Fibroblast of the conjunctiva (primary cell): Measurements from ENCODE around the gene DDX41.
"Not testable (repeated sequence)": the region's sequence is repeated elsewhere in the genome, so short reads cannot be mapped to it uniquely, and the experiment has no call there.

Experiments
- DNase-seq: peaks from one replicate; pipeline ENCODE4 v3.0.0-alpha.2; 2010; ENCODE audit warnings: low read depth

Gene DDX41

DNA sequence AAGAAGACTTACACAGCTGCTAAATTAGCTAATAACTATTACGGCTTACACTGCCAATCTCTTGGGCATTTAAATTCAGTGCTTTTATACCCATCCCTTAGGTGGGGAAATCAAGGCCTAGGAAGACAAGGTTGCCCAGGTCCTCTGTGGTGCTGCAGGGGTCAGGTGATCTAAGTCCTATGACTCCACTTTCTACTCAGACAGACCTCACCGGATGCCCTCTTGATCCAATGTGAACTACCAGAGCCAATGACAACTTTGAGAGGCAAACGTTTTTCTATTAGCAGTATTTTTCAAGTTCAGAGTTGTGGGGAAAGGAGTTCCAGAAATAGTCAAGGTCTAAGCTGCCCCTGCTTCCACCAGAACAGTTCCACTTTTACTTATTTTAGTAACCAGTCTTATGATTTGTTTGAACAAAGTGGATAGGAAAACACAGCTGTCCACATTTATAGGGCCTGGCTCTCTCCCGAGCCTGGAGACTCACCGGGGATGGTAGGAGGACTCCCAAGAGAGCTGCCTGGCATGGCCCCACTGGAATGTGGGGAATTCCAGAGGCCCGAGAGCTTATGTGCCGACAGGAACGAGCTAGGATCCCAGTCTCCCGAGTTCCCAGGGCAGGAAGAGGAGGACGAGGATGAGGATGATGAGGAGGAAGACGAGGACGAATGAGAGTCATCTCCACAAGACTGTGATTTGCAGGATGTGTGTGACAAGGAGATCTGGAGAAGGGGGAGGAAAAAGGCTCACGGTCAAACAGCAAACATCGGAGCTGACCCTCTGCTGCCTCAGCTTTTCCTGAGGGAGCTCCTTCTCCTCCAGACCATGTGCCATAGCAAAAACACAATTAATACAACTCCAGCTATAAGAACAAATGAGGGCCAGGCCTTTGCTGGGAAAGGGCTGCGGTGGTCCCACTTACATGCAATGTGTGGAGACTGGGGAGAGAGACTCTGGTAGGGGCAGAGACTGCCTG is 20.9 kb upstream of the DDX41 start:
- DNase-seq: peak; percentile 31

DNA sequence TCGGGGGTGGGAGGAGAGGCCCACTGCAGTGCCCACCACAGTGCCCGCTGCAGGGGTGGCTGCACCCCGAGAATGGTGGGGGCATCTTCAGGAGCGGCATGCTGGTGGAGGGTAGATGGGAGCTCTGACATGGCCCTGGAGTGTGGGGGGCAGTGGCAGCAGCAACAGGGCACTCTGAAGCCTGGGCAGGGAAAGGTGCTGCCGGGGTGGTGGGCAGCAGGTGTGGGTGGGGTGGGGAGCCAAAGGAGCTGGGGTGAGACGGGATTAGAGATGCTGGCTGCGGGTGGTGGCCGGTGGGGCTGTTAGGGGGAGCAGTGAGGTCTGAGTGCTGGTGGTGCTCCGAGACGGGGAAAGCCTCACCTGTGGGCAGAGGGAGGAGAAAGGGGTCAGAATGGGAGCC is 19.6 kb upstream of the DDX41 start:
- DNase-seq: no peak

DNA sequence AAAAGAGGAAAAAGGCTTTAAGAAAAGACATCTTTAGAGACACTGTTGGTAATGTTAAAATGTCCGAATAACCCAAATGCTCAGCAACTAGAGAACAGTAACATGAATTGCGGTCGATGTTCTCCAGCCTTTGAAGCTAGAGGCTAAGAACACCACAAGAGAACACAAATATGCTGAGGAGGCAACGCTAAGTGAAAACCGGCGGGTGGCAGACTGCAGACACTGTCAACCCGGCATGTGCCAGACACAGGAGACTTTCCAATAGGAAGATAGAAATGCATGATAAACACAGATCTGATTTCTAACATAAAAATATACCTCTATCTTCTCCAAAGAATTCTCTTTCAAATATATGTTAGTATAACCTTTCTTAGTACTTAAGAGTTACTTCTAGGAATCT is 18.4 kb upstream of the DDX41 start:
- no peak for DNase-seq

DNA sequence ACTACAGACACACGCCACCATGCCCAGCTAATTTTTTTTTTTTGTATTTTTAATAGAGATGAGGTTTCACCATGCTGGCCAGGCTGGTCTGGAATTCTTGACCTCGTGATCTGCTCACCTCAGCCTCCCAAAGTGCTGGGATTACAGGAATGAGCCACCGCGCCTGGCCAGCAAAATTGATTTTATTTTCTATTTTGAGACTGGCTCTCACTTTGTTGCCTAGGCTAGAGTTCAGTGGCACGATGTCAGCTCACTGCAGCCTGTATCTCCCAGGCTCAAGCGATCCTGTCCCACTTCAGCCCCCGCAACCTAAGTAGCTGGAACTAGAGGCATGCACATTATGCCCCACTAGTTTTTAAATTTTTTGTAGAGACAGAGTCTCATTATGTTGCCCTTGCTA is 17.7 kb upstream of the DDX41 start:
- not testable (repeated sequence) for DNase-seq

DNA sequence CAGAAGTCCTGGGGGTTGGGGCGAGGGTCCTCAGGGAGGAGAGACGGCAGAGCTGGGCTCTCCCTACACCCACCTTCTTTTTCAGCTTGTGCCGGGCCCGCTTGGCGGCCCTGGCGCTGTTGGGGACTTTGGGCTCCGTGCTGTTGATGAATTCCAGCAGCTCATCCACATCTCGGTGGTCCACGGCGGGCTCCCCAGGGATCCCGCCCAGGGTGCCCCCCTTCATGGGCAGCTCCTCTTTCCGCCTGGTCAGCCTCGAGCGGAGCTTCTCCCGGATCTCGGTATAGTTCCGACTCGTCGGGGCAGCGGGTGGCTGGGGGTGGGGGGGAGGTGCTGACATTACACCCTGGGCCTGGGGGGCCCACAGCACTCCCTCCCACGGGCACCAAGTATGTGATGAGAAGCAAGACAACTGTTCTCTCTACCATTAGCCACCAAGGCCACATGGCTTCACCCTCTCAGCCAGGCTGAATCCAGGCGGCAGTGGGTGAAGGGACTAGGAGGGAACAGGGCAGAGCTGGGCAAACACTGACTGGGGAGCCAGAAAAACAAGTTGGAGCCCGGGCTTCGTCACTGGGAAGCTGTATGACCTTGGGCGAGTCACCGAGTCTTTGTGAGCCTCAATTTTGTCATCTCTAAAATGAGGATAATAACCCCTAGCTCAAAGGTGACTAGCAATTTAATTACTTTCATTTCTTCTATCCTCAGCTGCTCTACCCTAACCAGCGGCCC is 14.6 kb upstream of the DDX41 start:
- DNase-seq: no peak

DNA sequence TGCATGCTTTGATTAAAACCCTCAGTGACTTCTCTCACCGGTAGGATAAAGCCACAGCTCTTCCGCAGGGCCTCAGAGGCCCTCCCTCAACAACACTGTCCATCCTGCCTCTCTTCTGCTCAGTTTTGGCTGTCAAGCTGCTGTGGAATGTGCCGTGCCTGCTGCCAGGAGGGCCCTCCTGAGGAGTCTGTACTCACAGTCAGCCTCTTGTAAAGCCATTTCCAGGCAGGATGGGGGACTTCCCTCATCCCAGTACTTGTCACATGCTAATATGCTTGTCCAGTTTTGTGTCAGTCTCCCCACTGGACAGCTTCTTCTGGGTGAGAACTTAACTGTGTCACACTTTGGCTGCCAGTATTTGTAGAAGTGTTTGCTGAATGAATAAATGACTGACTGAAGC is 13.9 kb upstream of the DDX41 start:
- DNase-seq: no peak

DNA sequence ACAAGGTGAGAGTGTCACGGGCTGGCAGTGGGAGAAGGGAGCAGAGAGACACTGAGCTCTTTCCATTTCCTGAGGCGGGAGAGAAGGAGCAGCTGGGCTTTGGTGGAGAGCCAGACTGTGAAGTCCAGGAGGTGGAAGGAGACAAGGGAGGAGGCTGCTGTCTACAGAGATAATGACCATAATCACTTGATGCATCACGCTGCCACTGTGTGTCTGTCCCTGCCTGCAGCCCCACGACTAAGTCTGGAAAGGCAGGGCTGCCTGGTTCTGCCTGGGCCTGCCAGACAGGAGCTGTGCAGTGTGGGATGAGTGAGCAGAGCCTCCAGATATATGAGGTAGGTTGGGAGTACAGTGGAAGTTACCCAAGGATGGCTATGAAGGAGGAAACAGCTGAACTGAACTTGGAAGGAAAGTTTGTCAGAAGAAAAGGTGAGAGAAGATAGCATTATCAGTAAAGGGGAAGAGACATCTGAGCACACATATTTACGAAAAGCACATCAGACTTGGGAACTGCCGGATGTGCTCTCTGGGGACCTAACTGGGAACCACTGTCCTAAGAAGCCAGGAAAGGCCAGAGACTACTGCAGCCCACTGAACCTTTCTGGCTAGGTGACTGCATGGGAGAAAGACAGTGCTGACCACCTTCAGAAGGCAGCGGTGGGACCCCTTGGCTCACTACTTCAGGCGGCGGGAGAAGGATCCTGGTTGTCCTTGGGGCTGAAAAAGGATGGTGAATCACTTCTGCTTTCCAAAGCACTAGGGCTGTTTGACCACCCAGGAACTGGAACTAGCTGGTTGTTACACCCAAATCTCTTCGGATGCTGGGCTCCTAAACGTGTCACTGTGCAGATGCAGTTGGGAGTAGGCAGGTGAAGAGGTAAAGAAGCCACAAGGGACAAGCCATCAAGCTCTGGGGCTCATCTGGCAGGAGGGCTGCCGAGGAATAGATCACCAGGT is 12.8 kb upstream of the DDX41 start:
- no peak for DNase-seq

DNA sequence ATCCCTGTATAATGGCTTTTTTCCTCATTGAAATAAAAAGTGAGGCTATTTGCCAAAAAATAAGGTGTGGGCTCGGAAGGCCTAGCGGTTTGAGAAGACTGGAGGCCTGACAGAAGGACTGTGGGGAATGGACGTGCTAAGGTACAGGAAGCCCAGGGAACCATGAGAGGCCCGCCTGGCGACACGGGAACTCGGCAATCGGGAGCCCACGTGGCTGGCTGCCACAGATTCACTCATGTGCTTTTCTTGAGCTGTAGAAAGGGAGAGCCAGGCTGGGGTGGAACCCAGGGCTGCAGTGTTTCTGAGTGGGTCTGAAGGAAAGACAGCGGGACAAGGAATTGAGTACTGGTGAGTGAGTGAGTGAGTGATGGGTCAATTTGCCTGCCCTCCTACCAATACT is 11.9 kb upstream of the DDX41 start:
- no peak for DNase-seq

DNA sequence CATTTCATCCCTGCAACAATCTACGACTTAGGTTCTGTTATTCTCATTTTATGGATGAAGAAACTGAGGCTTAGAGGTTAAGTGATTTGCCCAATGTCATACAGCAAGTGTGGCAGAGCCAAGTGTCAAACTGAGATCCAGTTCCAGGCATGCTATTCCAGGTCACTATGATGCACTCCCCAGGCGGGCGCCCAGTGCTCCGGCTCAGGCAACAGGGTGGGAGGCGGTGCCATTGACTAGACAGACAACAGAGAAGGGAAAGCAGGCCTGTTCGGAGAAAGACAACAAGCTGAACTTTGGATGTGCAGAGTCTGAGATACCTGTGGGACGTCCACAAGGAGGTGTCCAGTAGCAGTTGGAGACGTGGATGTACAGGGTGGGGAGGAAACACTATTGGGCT is 10.8 kb upstream of the DDX41 start:
- no peak for DNase-seq

DNA sequence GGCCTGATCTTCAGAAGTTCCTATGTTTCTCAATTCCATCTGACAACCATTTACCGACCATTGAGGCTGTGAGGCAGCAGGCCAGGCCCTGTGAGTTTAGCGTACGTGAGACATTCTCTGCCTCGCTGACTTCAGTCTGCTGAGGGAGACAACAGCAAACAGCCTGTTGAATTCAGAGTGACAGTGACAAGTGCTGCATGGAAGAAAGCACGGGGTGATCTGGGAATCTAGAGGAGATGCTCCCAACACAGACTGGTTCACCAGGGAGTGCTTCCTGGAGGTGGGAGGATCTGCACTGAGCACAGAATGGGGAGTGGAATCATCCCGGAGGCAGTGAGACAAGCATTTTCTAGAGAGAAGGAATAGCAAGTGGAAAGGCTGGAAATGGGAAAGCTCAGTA is 10.0 kb upstream of the DDX41 start:
- no peak for DNase-seq

DNA sequence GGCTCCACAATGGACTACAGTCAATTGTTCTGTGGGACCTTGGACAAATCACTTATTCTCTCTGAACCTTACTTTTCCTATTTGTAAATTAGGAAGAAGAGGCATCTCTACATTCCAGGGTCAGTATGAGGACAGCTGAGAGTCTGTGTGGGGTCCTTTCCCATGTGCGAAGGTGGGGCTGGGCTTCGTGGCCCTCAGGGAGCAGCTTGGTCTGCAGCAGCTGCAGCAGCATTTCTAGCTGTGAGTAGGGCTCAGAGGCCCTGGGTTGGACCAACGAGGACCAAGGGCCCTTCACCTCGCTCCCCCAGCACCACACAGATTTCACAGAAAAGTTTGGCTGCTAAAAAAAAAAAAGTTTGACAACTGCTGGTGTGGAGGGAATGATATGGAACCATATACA is 9.4 kb upstream of the DDX41 start:
- DNase-seq: no peak

DNA sequence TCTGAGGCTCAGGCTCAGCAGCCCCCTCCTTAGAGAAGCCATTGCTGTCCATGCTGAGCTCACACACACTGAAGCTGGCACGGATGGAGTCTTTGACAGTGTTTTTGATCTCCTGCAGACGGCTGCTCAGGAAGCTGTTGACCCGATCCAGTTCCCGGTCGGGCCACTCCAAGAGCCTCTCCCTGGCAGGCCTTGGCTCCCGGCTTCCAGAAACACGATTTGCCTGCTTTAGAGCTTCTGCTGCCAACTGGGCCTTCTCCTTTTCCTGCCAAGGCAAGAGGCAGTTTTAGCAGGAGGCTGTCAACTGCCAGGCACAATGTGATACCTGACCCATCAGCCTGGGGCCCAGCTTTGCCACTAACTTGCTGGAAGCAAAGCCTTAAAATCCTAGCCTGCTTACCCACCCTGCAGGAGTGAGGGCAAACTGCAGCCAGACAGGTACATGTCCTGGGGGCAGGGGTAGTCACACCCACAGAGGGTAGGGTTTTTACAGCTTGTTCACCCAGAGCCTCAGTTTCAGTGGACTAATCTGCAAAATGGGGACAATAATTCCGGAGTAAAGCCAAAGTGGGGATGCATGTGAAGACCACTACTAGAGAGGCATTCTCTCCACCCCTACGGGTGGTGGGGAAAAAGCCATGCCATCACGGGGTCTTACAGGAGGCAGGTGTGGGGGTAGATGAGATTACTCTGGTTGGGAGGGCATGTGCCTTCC is 8.3 kb upstream of the DDX41 start:
- DNase-seq: no peak

DNA sequence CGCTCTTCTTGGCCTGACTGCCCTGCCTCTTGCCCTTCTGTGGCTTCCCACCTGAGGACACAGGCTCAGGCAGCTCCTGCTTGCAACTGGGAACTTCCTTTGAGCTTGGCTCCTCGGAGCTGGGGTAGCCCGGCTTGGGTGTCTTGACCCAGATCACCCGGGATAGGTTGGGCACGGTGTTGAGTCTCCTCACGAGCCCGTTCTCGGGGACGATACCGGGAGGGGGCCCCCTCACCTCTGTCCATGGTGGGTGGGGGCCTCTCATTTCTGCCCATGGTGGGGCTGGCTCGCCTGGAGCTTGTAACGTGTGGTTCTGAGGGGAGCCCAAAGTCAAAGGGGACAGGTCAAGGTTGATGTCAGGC is 7.8 kb upstream of the DDX41 start:
- DNase-seq: no peak

DNA sequence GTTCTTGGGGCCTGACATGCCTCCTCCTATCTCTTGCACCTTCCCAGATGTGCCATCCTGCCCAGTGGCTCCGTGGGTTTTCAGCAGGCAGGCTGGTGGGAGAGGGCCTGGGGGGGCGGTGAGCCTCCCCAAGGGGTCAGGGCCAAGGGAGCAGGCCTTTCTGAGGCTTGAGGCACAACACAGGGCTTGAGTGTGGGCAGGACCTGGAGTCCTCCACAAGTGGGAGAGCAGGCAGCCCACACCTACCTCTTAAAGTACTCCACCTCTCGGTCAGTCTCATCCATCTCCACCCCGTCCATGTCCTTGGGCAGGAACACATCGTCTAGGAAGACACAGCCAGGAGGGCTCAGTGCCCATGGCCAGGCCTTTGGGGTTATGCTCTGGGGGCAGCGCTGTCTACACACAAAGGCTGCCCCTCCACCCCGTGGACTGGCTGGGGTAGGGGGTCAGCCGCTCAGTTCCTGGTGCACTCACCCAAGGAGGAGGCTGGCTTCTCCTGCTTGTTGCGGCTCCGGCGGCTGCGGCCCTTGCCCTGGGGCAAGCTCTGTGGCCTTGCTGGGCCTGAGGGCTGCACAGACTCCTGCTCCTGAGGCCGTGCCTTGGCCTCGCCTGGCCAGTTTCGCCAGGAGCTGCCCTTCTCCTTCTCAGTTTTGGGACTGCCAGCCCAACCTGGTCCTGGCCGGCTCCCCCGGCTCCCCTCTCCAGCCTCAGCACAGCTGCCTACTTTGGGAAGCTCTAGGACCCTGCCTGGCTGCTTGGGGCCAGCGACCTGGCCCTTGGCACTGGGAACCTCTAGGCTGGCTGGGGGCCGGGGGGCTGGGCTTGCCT is 7.2 kb upstream of the DDX41 start:
- no peak for DNase-seq

DNA sequence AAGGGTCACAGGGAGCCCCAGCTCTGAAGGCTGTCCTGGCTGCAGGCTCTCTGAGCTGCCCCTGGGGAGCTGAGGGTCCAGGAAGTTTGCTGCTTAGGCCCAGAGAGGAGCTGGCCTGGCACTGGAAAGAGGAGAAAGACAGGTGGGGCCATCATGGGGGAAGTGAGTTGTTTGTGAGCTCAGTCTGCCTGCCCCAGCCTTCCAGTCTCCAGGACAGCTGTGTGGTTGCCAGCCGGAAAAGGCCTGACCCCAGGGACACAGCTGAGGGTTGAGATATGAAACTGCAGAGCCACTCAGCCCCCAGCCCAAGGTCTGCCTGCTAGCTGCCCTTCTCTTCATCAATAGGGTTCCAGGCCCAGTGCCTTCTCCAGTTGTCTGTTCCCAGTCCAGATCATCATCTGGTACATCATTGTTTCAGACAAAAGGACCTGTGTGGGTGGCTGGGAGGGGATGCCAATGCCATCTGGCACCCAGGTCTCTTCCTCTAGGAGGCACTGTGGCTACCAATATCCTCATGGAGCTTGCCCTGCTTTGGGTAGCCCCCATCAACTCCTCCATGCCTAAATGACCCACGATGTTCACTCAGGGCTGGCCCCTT is 4.3 kb upstream of the DDX41 start:
- DNase-seq: no peak

DNA sequence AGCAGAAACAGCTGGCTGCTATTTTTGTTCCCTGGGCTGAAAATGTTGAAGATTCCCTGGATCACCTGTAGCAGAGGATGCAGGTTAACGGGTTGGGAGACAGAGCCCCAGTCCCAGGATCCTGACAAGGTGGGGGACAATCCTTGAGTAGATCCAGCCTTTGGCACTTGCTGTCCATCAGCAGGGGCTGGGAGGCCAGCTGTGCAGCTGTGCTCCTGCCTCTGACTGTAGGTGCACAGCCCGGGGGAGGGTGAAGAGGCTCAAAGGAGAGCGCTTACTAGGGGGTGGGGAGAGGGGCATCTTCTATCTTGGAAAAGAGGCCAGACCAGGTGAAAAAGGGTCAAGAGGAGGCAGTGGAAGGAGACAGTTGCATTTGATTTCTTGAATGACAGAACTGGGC is 3.5 kb upstream of the DDX41 start:
- DNase-seq: no peak

DNA sequence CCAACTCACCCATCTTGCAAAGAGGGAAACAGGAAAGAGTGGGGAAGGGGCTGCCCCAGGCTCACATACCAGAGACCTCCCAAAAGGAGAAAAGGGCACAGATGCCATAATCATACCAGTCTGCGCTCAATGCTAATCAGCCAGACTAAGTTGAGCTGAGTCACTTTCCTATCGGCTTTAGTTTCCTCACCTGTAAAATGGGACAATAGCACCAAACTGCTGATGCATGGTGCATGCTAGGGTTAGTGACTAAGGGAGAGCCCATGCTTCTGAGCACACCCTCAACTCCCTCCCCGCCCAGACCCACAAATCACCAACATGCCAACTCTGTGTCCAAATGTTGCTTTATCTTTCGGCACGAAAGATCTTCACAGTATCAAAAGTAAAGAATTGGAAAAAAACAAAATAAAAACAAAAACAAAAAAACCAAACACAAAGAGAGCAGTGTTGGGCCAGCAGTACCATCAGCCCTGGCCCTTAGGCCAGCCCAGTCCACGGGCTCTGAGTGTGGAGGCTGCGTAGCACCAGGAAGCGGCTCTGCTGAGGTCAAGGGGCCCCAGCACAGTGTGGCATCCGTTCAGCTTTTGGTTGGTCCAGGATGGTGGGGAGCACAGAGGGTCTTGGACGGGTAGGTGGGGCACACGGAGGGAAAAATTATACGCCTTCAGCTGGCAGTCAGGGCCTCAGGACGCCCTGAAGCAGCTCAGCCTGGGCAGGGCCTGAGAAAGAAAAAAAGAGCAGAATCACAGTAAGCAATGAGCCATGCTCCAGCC is 2.9 kb upstream of the DDX41 start:
- no peak for DNase-seq

DNA sequence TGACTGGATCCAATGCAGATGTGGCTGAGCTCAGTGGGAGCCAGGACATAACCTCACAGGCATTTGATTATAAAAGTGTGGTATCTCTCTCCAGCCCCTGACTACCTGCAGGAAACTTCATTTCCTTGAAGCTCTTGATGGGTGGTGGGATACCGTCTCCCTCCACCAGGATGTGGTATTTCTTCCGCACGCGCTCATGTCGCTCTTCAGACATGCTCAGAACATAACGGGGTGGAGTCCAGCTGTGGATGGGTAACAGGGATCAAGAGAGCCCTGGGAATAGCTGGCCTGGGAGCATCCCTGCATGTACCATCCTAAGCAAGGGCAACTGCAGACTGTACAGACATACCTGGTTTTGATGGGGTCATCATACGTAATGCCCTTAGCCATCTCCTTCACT is 1.2 kb downstream of the DDX41 start:
- no peak for DNase-seq

DNA sequence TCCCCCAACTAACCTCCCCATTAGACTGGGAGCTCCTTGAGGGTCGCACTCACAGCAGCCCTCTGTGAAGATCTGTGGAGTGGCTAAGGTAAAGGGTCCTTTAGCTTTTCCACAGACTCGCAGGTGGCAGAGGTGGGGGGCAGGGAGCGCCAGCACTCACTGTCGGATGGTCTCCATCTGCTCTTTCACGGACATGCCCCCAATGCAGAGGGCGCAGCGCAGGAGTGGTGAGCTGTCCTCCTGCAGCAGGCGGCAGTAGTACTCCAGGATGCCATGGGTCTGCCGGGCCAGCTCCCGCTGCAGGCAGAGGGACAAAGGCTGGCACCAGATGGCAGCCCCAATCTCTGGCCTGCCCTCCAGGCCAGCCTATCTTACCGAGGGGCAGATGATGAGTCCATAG is 2.2 kb downstream of the DDX41 start:
- no peak for DNase-seq

DNA sequence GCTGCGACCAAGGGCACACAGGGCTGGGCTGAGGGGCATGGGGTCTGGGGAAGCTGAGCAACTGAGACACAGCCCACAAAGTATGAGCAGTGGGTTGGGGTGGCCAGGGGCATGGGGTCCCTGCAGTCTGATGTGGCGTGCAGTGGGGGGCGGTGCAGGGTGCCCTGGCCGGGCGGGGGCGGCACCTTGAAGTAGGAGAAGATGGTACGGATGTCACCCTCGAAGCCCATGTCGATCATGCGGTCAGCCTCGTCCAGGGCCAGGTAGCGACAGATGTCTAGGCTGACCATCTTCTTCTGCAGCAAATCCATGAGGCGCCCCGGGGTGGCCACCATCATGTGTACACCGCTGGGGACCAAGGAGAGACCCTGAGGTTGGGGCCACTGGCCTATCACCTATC is 3.3 kb downstream of the DDX41 start:
- no peak for DNase-seq
